ENCODE measurements around the gene HOXB6.

HOXB6 gene

GRCh38 chr17:48634493-48635208 is 29.9 kb upstream of the HOXB6 start:
- Histone ChIP-seq H3K27ac (ENCODE audit: low read depth in 2 of 2, low read length in 2 of 2) (peak overlapping the region; percentile 89), H3K9me3 (ENCODE audit: control insufficient read depth in 2 of 2, low read length in 2 of 2) (no peaks in the 10 kb centered on the region), H3K4me1 (ENCODE audit: control insufficient read depth in 2 of 2, insufficient read depth in 2 of 2, low read length in 2 of 2) (peaks cover 51 to 76% of the 10 kb centered on the region in 2 donors), H3K36me3 (ENCODE audit: control insufficient read depth in 2 of 2, insufficient read depth in 2 of 2, low read length in 2 of 2) (peaks cover 2 to 7% of the 10 kb centered on the region in 2 donors), H3K4me3 (ENCODE audit: low read length in 2 of 2) (peak overlapping the region in 1 of 2 donors; percentile 64), H3K27me3 (ENCODE audit: control insufficient read depth in 2 of 2, insufficient read depth in 2 of 2, low read length in 2 of 2) (peaks cover 11 to 45% of the 10 kb centered on the region in 2 donors), H3K9ac (ENCODE audit: low read depth in 1 of 2, low read length in 2 of 2) (peak overlapping the region; percentile 58 to 86)

- H3K4me1 ChIP-seq (ENCODE audit: control insufficient read depth in 2 of 2, insufficient read depth in 2 of 2, low read length in 2 of 2), result peaks cover 54 to 79% of the 10 kb centered on the region in 2 donors
- H3K36me3 ChIP-seq (ENCODE audit: control insufficient read depth in 2 of 2, insufficient read depth in 2 of 2, low read length in 2 of 2), result peaks cover 2 to 7% of the 10 kb centered on the region in 2 donors
- H3K9me3 ChIP-seq (ENCODE audit: control insufficient read depth in 2 of 2, low read length in 2 of 2), result no peaks in the 10 kb centered on the region
- peak overlapping the region; percentile 89 for H3K27ac ChIP-seq (ENCODE audit: low read depth in 2 of 2, low read length in 2 of 2)
- H3K9ac ChIP-seq (ENCODE audit: low read depth in 1 of 2, low read length in 2 of 2), result peak overlapping the region; percentile 84 to 86
- H3K4me3 ChIP-seq (ENCODE audit: low read length in 2 of 2), result peak overlapping the region; percentile 64 to 70
- peaks cover 16 to 50% of the 10 kb centered on the region in 2 donors for H3K27me3 ChIP-seq (ENCODE audit: control insufficient read depth in 2 of 2, insufficient read depth in 2 of 2, low read length in 2 of 2)
These were observed 28.5 kb upstream of the HOXB6 start for GRCh38 chr17:48633266-48633677.

- Histone ChIP-seq H3K36me3 (ENCODE audit: control insufficient read depth in 2 of 2, insufficient read depth in 2 of 2, low read length in 2 of 2) (peaks cover 2 to 7% of the 10 kb centered on the region in 2 donors), H3K4me3 (ENCODE audit: low read length in 2 of 2) (peak overlapping the region; percentile 64 to 70), H3K27me3 (ENCODE audit: control insufficient read depth in 2 of 2, insufficient read depth in 2 of 2, low read length in 2 of 2) (peaks cover 20 to 51% of the 10 kb centered on the region in 2 donors), H3K9me3 (ENCODE audit: control insufficient read depth in 2 of 2, low read length in 2 of 2) (no peaks in the 10 kb centered on the region), H3K9ac (ENCODE audit: low read depth in 1 of 2, low read length in 2 of 2) (peak overlapping the region; percentile 84 to 86), H3K4me1 (ENCODE audit: control insufficient read depth in 2 of 2, insufficient read depth in 2 of 2, low read length in 2 of 2) (peaks cover 58 to 81% of the 10 kb centered on the region in 2 donors), H3K27ac (ENCODE audit: low read depth in 2 of 2, low read length in 2 of 2) (peak overlapping the region; percentile 89)
These were observed 27.9 kb upstream of the HOXB6 start for GRCh38 chr17:48632579-48633265.

- Histone ChIP-seq H3K36me3 (ENCODE audit: control insufficient read depth in 2 of 2, insufficient read depth in 2 of 2, low read length in 2 of 2) (peaks cover 2 to 7% of the 10 kb centered on the region in 2 donors), H3K27ac (ENCODE audit: low read depth in 2 of 2, low read length in 2 of 2) (peak overlapping the region; percentile 89), H3K9ac (ENCODE audit: low read depth in 1 of 2, low read length in 2 of 2) (peak overlapping the region; percentile 84 to 86), H3K4me3 (ENCODE audit: low read length in 2 of 2) (peak overlapping the region; percentile 64 to 70), H3K9me3 (ENCODE audit: control insufficient read depth in 2 of 2, low read length in 2 of 2) (no peaks in the 10 kb centered on the region), H3K4me1 (ENCODE audit: control insufficient read depth in 2 of 2, insufficient read depth in 2 of 2, low read length in 2 of 2) (peaks cover 57 to 81% of the 10 kb centered on the region in 2 donors), H3K27me3 (ENCODE audit: control insufficient read depth in 2 of 2, insufficient read depth in 2 of 2, low read length in 2 of 2) (peaks cover 27 to 48% of the 10 kb centered on the region in 2 donors)
These were observed 27.1 kb upstream of the HOXB6 start for GRCh38 chr17:48631693-48632578.

GRCh38 chr17:48630925-48631692 is 26.3 kb upstream of the HOXB6 start:
- Histone ChIP-seq H3K36me3 (ENCODE audit: control insufficient read depth in 2 of 2, insufficient read depth in 2 of 2, low read length in 2 of 2) (peaks cover 2 to 6% of the 10 kb centered on the region in 2 donors), H3K27ac (ENCODE audit: low read depth in 2 of 2, low read length in 2 of 2) (peak overlapping the region; percentile 89), H3K27me3 (ENCODE audit: control insufficient read depth in 2 of 2, insufficient read depth in 2 of 2, low read length in 2 of 2) (peaks cover 26 to 44% of the 10 kb centered on the region in 2 donors), H3K9ac (ENCODE audit: low read depth in 1 of 2, low read length in 2 of 2) (peak overlapping the region; percentile 84 to 86), H3K4me3 (ENCODE audit: low read length in 2 of 2) (peak overlapping the region; percentile 70 to 71), H3K9me3 (ENCODE audit: control insufficient read depth in 2 of 2, low read length in 2 of 2) (no peaks in the 10 kb centered on the region), H3K4me1 (ENCODE audit: control insufficient read depth in 2 of 2, insufficient read depth in 2 of 2, low read length in 2 of 2) (peaks cover 52 to 78% of the 10 kb centered on the region in 2 donors)

- H3K4me1 ChIP-seq (ENCODE audit: control insufficient read depth in 2 of 2, insufficient read depth in 2 of 2, low read length in 2 of 2), result peaks cover 56 to 72% of the 10 kb centered on the region in 2 donors
- no peaks in the 10 kb centered on the region for H3K36me3 ChIP-seq (ENCODE audit: control insufficient read depth in 2 of 2, insufficient read depth in 2 of 2, low read length in 2 of 2)
- peak overlapping the region; percentile 89 for H3K27ac ChIP-seq (ENCODE audit: low read depth in 2 of 2, low read length in 2 of 2)
- peak overlapping the region; percentile 17 to 71 for H3K4me3 ChIP-seq (ENCODE audit: low read length in 2 of 2)
- no peaks in the 10 kb centered on the region for H3K9me3 ChIP-seq (ENCODE audit: control insufficient read depth in 2 of 2, low read length in 2 of 2)
- H3K27me3 ChIP-seq (ENCODE audit: control insufficient read depth in 2 of 2, insufficient read depth in 2 of 2, low read length in 2 of 2), result peaks cover 25 to 36% of the 10 kb centered on the region in 2 donors
- H3K9ac ChIP-seq (ENCODE audit: low read depth in 1 of 2, low read length in 2 of 2), result peak overlapping the region; percentile 52 to 86
These were observed 25.5 kb upstream of the HOXB6 start for GRCh38 chr17:48630009-48630924.

- no peaks in the 10 kb centered on the region for H3K36me3 ChIP-seq (ENCODE audit: control insufficient read depth in 2 of 2, insufficient read depth in 2 of 2, low read length in 2 of 2)
- H3K9ac ChIP-seq (ENCODE audit: low read depth in 1 of 2, low read length in 2 of 2), result peak overlapping the region; percentile 57 to 84
These were observed 24.6 kb upstream of the HOXB6 start for GRCh38 chr17:48629411-48629759.

GRCh38 chr17:48628649-48629410 is 24.0 kb upstream of the HOXB6 start:
- no peaks in the 10 kb centered on the region for H3K36me3 ChIP-seq (ENCODE audit: control insufficient read depth in 2 of 2, insufficient read depth in 2 of 2, low read length in 2 of 2)
- H3K27me3 ChIP-seq (ENCODE audit: control insufficient read depth in 2 of 2, insufficient read depth in 2 of 2, low read length in 2 of 2), result peaks cover 25 to 40% of the 10 kb centered on the region in 2 donors
- H3K4me3 ChIP-seq (ENCODE audit: low read length in 2 of 2), result peak overlapping the region; percentile 5 to 71
- H3K9me3 ChIP-seq (ENCODE audit: control insufficient read depth in 2 of 2, low read length in 2 of 2), result no peaks in the 10 kb centered on the region
- peak overlapping the region; percentile 68 to 84 for H3K9ac ChIP-seq (ENCODE audit: low read depth in 1 of 2, low read length in 2 of 2)
- peaks cover 53 to 69% of the 10 kb centered on the region in 2 donors for H3K4me1 ChIP-seq (ENCODE audit: control insufficient read depth in 2 of 2, insufficient read depth in 2 of 2, low read length in 2 of 2)
- peak overlapping the region; percentile 91 to 94 for H3K27ac ChIP-seq (ENCODE audit: low read depth in 2 of 2, low read length in 2 of 2)

More at GRCh38 chr17:48629411-48629759, 24.6 kb upstream of the HOXB6 start:
- Histone ChIP-seq H3K4me1 (ENCODE audit: control insufficient read depth in 2 of 2, insufficient read depth in 2 of 2, low read length in 2 of 2) (peaks cover 52 to 69% of the 10 kb centered on the region in 2 donors), H3K9me3 (ENCODE audit: control insufficient read depth in 2 of 2, low read length in 2 of 2) (no peaks in the 10 kb centered on the region), H3K27me3 (ENCODE audit: control insufficient read depth in 2 of 2, insufficient read depth in 2 of 2, low read length in 2 of 2) (peaks cover 25 to 37% of the 10 kb centered on the region in 2 donors), H3K27ac (ENCODE audit: low read depth in 2 of 2, low read length in 2 of 2) (peak overlapping the region; percentile 91 to 94), H3K4me3 (ENCODE audit: low read length in 2 of 2) (peak overlapping the region; percentile 5 to 71)

Data from mucosa of rectum (tissue), 2 donors.